Endothelial cell (in vitro differentiated cells): ENCODE measurements around the gene VAV2. TPM values are rescaled to one million over a fixed set of nuclear protein-coding genes. Genes with fewer than 3 reads are reported as not detected.
"Not testable (repeated sequence)": the region's sequence is repeated elsewhere in the genome, so short reads cannot be mapped to it uniquely, and the experiment has no call there.

Experiments used
- DNase-seq: peaks from one replicate; pipeline ENCODE4 v3.0.0; 2021; ENCODE audit warnings: low spot score
- H3K27ac Mint-ChIP-seq: one replicate; pipeline ENCODE4 v1.8.0; 2021; ENCODE audit warnings: mixed read lengths, inconsistent platforms; ENCODE audit not compliant: unreplicated experiment
- H3K27me3 Mint-ChIP-seq: one replicate; pipeline ENCODE4 v1.8.0; 2021; ENCODE audit warnings: mild to moderate bottlenecking, moderate library complexity, mixed read lengths, inconsistent platforms; ENCODE audit not compliant: unreplicated experiment
- H3K36me3 Mint-ChIP-seq: one replicate; pipeline ENCODE4 v1.8.0; 2021; ENCODE audit warnings: mild to moderate bottlenecking, low read depth, mixed read lengths, inconsistent platforms; ENCODE audit not compliant: unreplicated experiment
- H3K4me1 Mint-ChIP-seq: one replicate; pipeline ENCODE4 v1.8.0; 2021; ENCODE audit warnings: mild to moderate bottlenecking, mixed read lengths, inconsistent platforms; ENCODE audit not compliant: unreplicated experiment
- H3K4me3 Mint-ChIP-seq: one replicate; pipeline ENCODE4 v1.8.0; 2021; ENCODE audit warnings: mild to moderate bottlenecking, mixed read lengths, inconsistent platforms; ENCODE audit not compliant: unreplicated experiment
- H3K9me3 Mint-ChIP-seq: one replicate; pipeline ENCODE4 v1.8.0; 2021; ENCODE audit warnings: mixed read lengths, inconsistent platforms; ENCODE audit not compliant: unreplicated experiment
- CTCF ChIP-seq: fragments of 200-600 bp; sonication (generic); IDR thresholded peaks from one replicate; pipeline ENCODE4 v1.5.0; 2021; ENCODE audit warnings: antibody characterized with exemption; ENCODE audit not compliant: unreplicated experiment
- total RNA-seq: library from RNA; stranded (reverse); fragmentation: NEBNext Ultra II Directional; extraction: Animal tissue kit (Norgen Biotek cat#: 25700); gene quantifications from one replicate; pipeline ENCODE4 v1.2.1, GENCODE V29; 2021; ENCODE audit not compliant: unreplicated experiment

The VAV2 gene
- total RNA-seq, 1 donor from 2014 or later, result 27.2 TPM

GRCh38 chr9:133992780-133993634 lies 883 bp upstream of the VAV2 start:
- H3K36me3 Mint-ChIP-seq, result no peaks in the 10 kb centered on the region

GRCh38 chr9:133991214-133991921 lies 756 bp downstream of the VAV2 start:
- no peak for TF ChIP-seq CTCF
- Mint-ChIP-seq H3K4me3 (peak overlapping the region; percentile 89), H3K9me3 (no peaks in the 10 kb centered on the region), H3K4me1 (no peaks in the 10 kb centered on the region), H3K27ac (no peak overlapping the region), H3K27me3 (peaks cover 5% of the 10 kb centered on the region), H3K36me3 (no peaks in the 10 kb centered on the region)
- DNase-seq, result peak; percentile 23

More at GRCh38 chr9:133992780-133993634, 883 bp upstream of the VAV2 start:
- peaks cover 3% of the 10 kb centered on the region for H3K27me3 Mint-ChIP-seq
- H3K4me1 Mint-ChIP-seq, result no peaks in the 10 kb centered on the region
- H3K9me3 Mint-ChIP-seq, result no peaks in the 10 kb centered on the region
- peak; percentile 70 for DNase-seq
- H3K27ac Mint-ChIP-seq, result no peak overlapping the region
- H3K4me3 Mint-ChIP-seq, result peak overlapping the region; percentile 67
- no peak for TF ChIP-seq CTCF

GRCh38 chr9:133990366-133991213 lies 1.5 kb downstream of the VAV2 start:
- Mint-ChIP-seq H3K4me1 (no peaks in the 10 kb centered on the region), H3K27ac (no peak overlapping the region)
- TF ChIP-seq CTCF, result no peak

GRCh38 chr9:133989625-133990365 lies 2.3 kb downstream of the VAV2 start:
- H3K4me3 Mint-ChIP-seq, result no peak overlapping the region
- H3K27ac Mint-ChIP-seq, result no peak overlapping the region
- H3K27me3 Mint-ChIP-seq, result peaks cover 6% of the 10 kb centered on the region

More at GRCh38 chr9:133990366-133991213, 1.5 kb downstream of the VAV2 start:
- Mint-ChIP-seq H3K9me3 (no peaks in the 10 kb centered on the region), H3K4me3 (peak overlapping the region; percentile 89), H3K36me3 (no peaks in the 10 kb centered on the region), H3K27me3 (peaks cover 6% of the 10 kb centered on the region)
- peak; percentile 26 for DNase-seq

GRCh38 chr9:133988771-133989170 lies 3.4 kb downstream of the VAV2 start:
- H3K4me1 Mint-ChIP-seq, H3K27ac Mint-ChIP-seq, DNase-seq, H3K36me3 Mint-ChIP-seq, H3K27me3 Mint-ChIP-seq, H3K9me3 Mint-ChIP-seq, H3K4me3 Mint-ChIP-seq: not testable (repeated sequence)

More at GRCh38 chr9:133989625-133990365, 2.3 kb downstream of the VAV2 start:
- Mint-ChIP-seq H3K4me1 (no peaks in the 10 kb centered on the region), H3K9me3 (no peaks in the 10 kb centered on the region), H3K36me3 (no peaks in the 10 kb centered on the region)
- TF ChIP-seq CTCF, result no peak
- no peak for DNase-seq
